Smooth muscle cell of the umbilical artery (primary cell): ENCODE data around the gene RNASE8. TPM values are rescaled to one million over a fixed set of nuclear protein-coding genes. Genes with fewer than 3 reads are reported as not detected.

Experiments
- total RNA-seq: library from RNA; depleted of rRNA; stranded (reverse); fragments of >200 nt; gene quantifications from 2 replicates; pipeline ENCODE4 v1.2.3, GENCODE V29; 2014

The RNASE8 gene
- not detected in 2 replicates for total RNA-seq

GRCh38 chr14:21057803-21058675, at the start of gene RNASE8:
Gene RNASE8 (plus strand): TSS chr14:21057822. CDS start chr14:21057893, 71 bp downstream.

GRCh38 chr14:21024585-21025370, 32.8 kb upstream of the RNASE8 start, which contains the start of gene NDRG2:
Gene NDRG2 (minus strand): TSS chr14:21025061. CDS start chr14:21023315, 1,746 bp downstream.

GRCh38 chr14:21029917-21030316, 27.7 kb upstream of the RNASE8 start, which contains the start of gene TPPP2:
Gene TPPP2 (plus strand): TSS chr14:21030217. CDS start chr14:21030582, 365 bp downstream.

GRCh38 chr14:21034707-21035106, 22.9 kb upstream of the RNASE8 start, which contains the start of gene RNASE13:
Gene RNASE13 (minus strand): TSS chr14:21034807. CDS start chr14:21034288, 519 bp downstream.

GRCh38 chr14:21041676-21042433, 15.8 kb upstream of the RNASE8 start, which contains the start of gene RNASE7:
Gene RNASE7 (plus strand): TSS chr14:21042362. CDS start chr14:21042993, 631 bp downstream.

GRCh38 chr14:21070083-21070609, 12.5 kb downstream of the RNASE8 start, which contains the start of gene ARHGEF40:
Gene ARHGEF40 (plus strand): TSS chr14:21070304. CDS start chr14:21070397, 93 bp downstream.

GRCh38 chr14:21098076-21098891, 40.7 kb downstream of the RNASE8 start, which contains the start of gene ZNF219:
Gene ZNF219 (minus strand): TSS chr14:21098655. CDS start chr14:21093591, 5,064 bp downstream.

GRCh38 chr14:21100931-21101330, 43.3 kb downstream of the RNASE8 start, which contains the start of gene TMEM253:
Gene TMEM253 (plus strand): TSS chr14:21101066. CDS start chr14:21101344, 278 bp downstream.

Other genes with a start within 250 kb of the RNASE8 start
- not detected in 2 replicates for gene RNASE3, start 166.4 kb upstream of the RNASE8 start, total RNA-seq
- gene RNASE2, start 102.3 kb upstream of the RNASE8 start, total RNA-seq: not detected in 2 replicates
- 36.1 and 48.1 TPM in 2 replicates for gene METTL17, start 67.8 kb upstream of the RNASE8 start, total RNA-seq
- gene SLC39A2, start 58.5 kb upstream of the RNASE8 start, total RNA-seq: 0.30 TPM in 1 of 2 replicates, not detected in the other
- 0.37 and 0.89 TPM in 2 replicates for gene NDRG2, start 32.8 kb upstream of the RNASE8 start, total RNA-seq
- gene TPPP2, start 27.6 kb upstream of the RNASE8 start, total RNA-seq: not detected in 2 replicates
- not detected in 2 replicates for gene RNASE13, start 23.0 kb upstream of the RNASE8 start, total RNA-seq
- gene RNASE7, start 15.5 kb upstream of the RNASE8 start, total RNA-seq: not detected in 2 replicates
- gene ARHGEF40, start 12.5 kb downstream of the RNASE8 start, total RNA-seq: 50.5 and 81.2 TPM in 2 replicates
- gene ZNF219, start 40.8 kb downstream of the RNASE8 start, total RNA-seq: 4.8 and 6.0 TPM in 2 replicates
- gene TMEM253, start 43.2 kb downstream of the RNASE8 start, total RNA-seq: not detected in 2 replicates
- gene OR5AU1, start 98.2 kb downstream of the RNASE8 start, total RNA-seq: not detected in 2 replicates
- 597 and 614 TPM in 2 replicates for gene HNRNPC, start 211.6 kb downstream of the RNASE8 start, total RNA-seq
- not detected in 2 replicates for gene RPGRIP1, start 222.3 kb downstream of the RNASE8 start, total RNA-seq